HG03045 (cell line): ENCODE data around the gene SSTR4.

Source experiments
- ATAC-seq: cut with Tn5 transposase; IDR thresholded peaks from one replicate; pipeline ENCODE4 v1.9.1; 2021; ENCODE audit warnings: mild to moderate bottlenecking, moderate library complexity; ENCODE audit not compliant: unreplicated experiment

The SSTR4 gene

DNA sequence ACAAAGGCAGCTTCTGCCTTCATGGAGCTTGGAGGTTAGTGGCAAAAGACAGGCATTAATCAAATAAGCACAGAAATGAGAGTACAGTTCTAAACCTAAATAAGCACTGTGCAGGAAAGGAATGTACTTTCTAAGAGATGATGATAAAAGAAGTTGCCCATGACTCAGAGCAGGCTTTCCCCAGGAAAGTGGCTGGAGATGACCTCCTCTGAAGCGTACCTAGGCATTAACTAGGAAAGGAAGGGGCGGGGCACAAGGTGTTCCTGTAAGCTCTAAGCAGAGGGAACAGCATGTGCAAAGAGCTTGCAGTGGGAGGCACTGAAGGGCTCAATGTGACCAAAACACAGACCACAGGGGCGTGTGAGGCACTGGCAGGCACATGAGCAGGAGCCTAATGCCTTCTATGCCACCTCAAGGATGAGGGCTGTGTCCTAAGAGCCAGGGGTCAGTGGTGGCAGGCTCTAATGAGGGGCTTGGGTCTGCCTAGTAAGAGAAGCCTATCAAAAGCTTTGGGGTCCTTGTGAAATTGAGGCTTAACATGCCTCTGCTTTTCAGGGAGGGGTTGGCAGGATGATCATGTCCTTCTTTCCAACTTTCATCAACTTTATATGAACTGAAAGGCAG, 4.9 kb downstream of the SSTR4 start:
- ATAC-seq, result no peak

DNA sequence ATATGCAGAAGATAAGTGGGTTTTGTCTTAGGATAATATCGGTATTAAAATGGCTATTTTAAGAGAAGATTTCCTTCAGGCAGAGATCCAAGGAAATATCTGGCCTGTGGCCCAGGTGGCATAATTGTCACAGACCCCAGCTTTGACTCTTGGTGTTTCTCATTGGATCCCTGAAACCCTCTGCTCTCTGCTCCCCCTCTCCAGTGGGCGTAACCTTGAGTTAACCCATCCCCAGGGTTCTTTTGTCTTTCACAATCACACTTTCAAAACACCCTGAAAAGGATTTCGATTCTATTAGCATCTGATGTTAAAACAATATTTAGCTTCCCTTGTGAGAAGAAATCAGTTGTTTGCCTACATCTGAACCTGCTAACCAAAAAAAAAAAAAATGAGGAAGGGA, 7.2 kb downstream of the SSTR4 start:
- ATAC-seq, result no peak

- no peak for ATAC-seq
Measured at GRCh38 chr20:23043376-23043775, 8.3 kb downstream of the SSTR4 start.

- ATAC-seq, result no peak
Measured at GRCh38 chr20:23046431-23046830, 11.3 kb downstream of the SSTR4 start.

DNA sequence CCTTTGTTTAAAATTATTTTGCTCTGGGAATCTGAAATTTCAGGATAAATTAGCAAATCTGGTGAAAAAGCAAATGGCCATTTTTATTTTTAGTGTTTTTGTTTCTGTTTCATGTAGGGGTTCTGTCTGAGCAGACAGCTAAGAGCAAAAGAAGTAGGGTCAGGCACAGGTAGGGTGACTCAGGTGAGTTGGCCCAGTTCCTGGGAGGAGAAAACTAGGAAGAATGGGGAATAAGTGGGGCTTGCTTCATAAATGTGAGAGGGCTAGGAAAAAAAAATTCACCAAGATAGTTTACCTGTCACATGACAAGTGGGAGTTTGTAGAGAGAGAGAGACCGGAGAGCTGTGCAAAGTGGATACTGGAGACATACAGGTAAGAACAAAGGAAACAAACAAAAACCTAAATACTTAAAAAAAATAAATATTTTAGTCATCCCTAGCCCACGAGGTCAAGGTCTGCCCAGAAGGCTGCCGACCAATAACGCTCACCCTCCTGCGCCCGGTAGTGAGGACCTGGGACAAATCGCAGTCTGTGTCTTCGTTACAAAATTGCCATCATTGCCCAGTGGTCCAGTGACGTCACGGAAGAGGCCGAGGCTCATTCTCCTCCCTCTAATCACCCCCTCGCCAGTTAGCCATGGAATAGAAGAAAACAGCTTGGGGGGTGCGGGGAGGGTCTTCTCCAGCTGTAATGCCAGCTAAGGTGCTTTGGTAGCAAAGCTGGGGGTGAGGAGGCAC, 12.1 kb downstream of the SSTR4 start:
- no peak for ATAC-seq

GRCh38 chr20:23047738-23048214, 12.7 kb downstream of the SSTR4 start:
- no peak for ATAC-seq

GRCh38 chr20:23048283-23049200, 13.4 kb downstream of the SSTR4 start:
- ATAC-seq, result no peak

- no peak for ATAC-seq
Measured at GRCh38 chr20:23049201-23050075, 14.3 kb downstream of the SSTR4 start, which contains the start of gene THBD. Gene THBD (minus strand): TSS chr20:23049672. CDS start chr20:23049504, 168 bp downstream.

- no peak for ATAC-seq
Measured at GRCh38 chr20:23050076-23050838, 15.1 kb downstream of the SSTR4 start.

GRCh38 chr20:23050847-23051627, 15.9 kb downstream of the SSTR4 start:
- ATAC-seq, result no peak

DNA sequence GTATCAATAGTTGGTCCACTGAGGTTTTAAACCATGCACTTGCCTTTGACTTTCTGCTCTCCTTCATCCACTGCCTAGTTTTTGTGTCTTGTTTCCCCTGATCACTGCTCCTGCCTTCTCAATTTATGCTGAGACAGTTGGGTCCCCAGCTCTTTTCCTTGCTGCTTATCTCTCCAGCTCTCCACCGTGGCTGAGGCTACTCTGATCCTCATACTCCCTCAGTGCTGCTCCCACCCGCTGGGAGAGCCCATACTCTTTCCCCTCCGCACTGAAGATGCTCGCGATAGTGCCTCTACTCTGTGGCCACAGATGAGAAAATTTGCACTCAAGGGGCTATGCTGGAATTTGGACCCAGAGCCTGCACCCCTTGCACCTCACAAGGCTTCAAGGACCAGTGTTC, 17.8 kb downstream of the SSTR4 start:
- no peak for ATAC-seq

GRCh38 chr20:23058240-23058639, 23.1 kb downstream of the SSTR4 start:
- ATAC-seq, result no peak

GRCh38 chr20:23059001-23059400, 23.9 kb downstream of the SSTR4 start:
- no peak for ATAC-seq

GRCh38 chr20:23059846-23060245, 24.7 kb downstream of the SSTR4 start:
- ATAC-seq, result no peak

DNA sequence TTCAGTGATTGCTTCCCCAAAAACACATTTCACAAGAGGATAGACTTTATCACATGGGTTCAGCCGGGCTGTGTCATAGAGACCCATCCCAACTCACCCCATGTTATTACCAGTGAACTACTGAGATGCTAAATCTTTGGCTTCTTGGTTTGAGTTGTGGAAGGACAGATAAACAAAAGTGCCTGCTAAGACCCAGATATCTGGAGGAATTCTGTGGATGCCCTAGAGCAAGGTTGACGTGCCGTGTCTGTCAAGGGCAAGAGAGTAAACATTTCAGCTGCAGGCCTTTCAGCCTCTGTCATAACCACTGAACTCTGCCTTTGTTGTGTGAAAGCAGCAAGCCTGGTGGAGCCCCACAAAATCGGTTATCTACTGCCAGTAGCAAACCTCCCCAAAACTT, 25.5 kb downstream of the SSTR4 start:
- ATAC-seq, result no peak

DNA sequence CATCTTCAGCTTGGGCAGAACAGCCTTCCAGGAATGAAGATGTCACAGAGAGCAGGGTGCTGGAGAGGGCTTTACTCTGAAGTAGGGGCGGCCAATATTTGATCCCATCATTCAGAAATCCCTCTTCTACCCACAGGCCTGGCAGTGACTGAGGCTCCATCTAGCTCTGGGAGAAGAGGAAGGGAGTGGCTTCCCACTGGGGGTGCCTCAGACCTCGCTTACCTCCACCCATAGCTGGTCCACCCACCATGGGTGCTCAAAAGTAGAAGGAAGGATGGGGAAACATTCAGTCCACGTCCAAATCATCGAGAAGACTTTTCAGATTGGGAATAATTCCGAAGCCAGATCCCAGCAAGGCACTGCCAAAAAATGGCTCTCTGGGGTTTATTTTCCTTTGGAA, 26.1 kb downstream of the SSTR4 start:
- ATAC-seq, result no peak

DNA sequence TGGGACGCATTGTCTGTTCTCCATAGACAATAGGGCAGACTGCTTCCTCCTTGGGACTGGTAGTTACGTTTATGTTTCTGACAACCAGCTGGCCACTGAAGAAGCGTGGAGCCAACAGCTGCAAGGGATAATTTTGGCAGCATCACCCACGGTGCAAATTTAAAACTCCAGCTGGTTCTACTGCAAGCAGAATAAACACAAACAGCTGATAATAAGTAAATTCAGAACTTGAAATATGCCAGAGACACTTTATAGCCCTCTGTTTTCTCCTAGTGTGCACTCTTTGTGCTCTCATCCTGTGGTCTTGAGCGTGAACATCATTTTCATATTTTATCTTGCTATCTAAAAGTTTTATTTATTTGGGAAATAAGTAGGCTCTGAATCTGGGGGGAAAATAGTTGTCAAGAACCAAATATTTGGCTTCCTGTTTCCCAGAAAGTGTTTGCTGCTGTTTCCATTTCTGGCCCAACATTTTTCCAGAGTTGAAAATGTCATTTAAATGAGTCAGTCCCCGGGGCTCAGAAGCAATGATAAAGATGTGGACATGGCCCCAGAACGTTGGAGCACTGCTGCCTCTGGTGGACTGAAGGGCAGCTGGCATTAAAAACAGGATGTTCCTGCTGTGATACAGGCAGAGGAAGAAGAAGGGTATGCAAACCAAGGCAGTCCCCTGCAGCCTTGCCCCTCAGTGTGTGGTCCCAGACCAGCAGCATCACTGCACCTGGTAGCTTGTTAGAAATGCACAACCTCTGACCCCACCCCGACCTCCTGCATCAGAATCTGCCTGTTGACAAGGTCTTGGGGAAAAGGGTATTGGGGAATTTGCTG, 26.8 kb downstream of the SSTR4 start:
- no peak for ATAC-seq

GRCh38 chr20:23062632-23063031, 27.5 kb downstream of the SSTR4 start:
- ATAC-seq, result no peak
